HepG2 (cell line): ENCODE measurements around the gene EPO. TPM values are rescaled to one million over a fixed set of nuclear protein-coding genes. Genes with fewer than 3 reads are reported as not detected.

Experiments
- ATAC-seq: fragments of 200-7000 bp; cut with Tn5 transposase; 3 replicates; pipeline ENCODE4 v1.9.1; 2020; ENCODE audit warnings: mild to moderate bottlenecking, moderate library complexity
- BruUV-seq: library from RNA; stranded (reverse); fragments of 400-500 nt; replicated peaks from 2 replicates; lab custom pipeline; 2021; lab: Mats Ljungman, UMichigan
- CTCF ChIA-PET: fragments of 300-600 bp; formaldehyde crosslinking; extraction: SDS; loops from one replicate; lab custom pipeline; 2021; ENCODE audit warnings: low total read pairs, inconsistent platforms, low intra/inter-chr PET ratio; lab: Yijun Ruan, JAX
- POLR2A ChIA-PET: fragments of 350-600 bp; sonication (Branson Sonifier 250); formaldehyde crosslinking; loops from one replicate; lab custom pipeline; 2020; ENCODE audit warnings: antibody characterized with exemption, inconsistent platforms; lab: Yijun Ruan, JAX
- DNase-seq: peaks from one replicate; pipeline ENCODE4 v3.0.0-alpha.2; 2015; ENCODE audit warnings: low spot score
- FAIRE-seq: peaks from 3 replicates; lab custom pipeline; 2011; peaks lifted over from hg19 to GRCh38; lab: Jason Lieb, UNC
- H2AFZ ChIP-seq: one replicate; pipeline ENCODE4 v1.6.1; 2011; ENCODE audit warnings: low read length, inconsistent platforms
- H3K27ac ChIP-seq: fragments of 300-600 bp; 3 replicates; pipeline ENCODE4 v1.8.0; 2011; ENCODE audit warnings: mixed run types, mild to moderate bottlenecking, mixed read lengths, low read length, inconsistent platforms; ENCODE audit not compliant: insufficient read depth; ENCODE audit errors: extremely low read length
- H3K27me3 ChIP-seq, 2 experiments: fragments of 200-600 bp in 1 of 2; 2 replicates in 1 of 2; 3 replicates in 1 of 2; pipeline versions ENCODE4 v1.6.0 to v1.8.0; 2011; ENCODE audit warnings: low read length in 2 of 2, mild to moderate bottlenecking in 2 of 2, moderate library complexity in 2 of 2, inconsistent platforms in 1 of 2; ENCODE audit not compliant: insufficient read depth in 2 of 2, control insufficient read depth in 1 of 2
- H3K36me3 ChIP-seq, 2 experiments: fragments of 200-600 bp in 1 of 2; replicated peaks in 1 of 2; 2 replicates in 1 of 2; 3 replicates in 1 of 2; pipeline versions ENCODE4 v1.5.1 to v1.8.0; 2011; ENCODE audit warnings: low read length in 2 of 2, inconsistent platforms in 1 of 2; ENCODE audit not compliant: insufficient read depth in 2 of 2, control insufficient read depth in 1 of 2
- H3K4me1 ChIP-seq: 2 replicates; pipeline ENCODE4 v1.5.1; 2012; ENCODE audit warnings: low read length, inconsistent platforms; ENCODE audit not compliant: insufficient read depth
- H3K4me2 ChIP-seq: 2 replicates; pipeline ENCODE4 v1.6.0; 2011; ENCODE audit warnings: low read depth, low read length, inconsistent platforms
- H3K4me3 ChIP-seq, 3 experiments: fragments of 200-600 bp in 1 of 3; sonication (generic), shearing (Covaris generic) in 1 of 3; replicated peaks in 1 of 3; 2 replicates each; pipeline ENCODE4 v1.5.1; 2011 to 2016; ENCODE audit warnings: low read length in 3 of 3, inconsistent platforms in 2 of 3, low read depth in 2 of 3, mild to moderate bottlenecking in 2 of 3, control low read depth in 1 of 3, mixed read lengths in 1 of 3; ENCODE audit not compliant: insufficient read depth in 1 of 3
- H3K79me2 ChIP-seq: one replicate; pipeline ENCODE4 v1.6.1; 2011; ENCODE audit warnings: low read length, inconsistent platforms; ENCODE audit not compliant: insufficient read depth
- H3K9ac ChIP-seq: 2 replicates; pipeline ENCODE4 v1.6.0; 2011; ENCODE audit warnings: mild to moderate bottlenecking, low read depth, low read length, inconsistent platforms; ENCODE audit not compliant: insufficient read depth
- H3K9me3 ChIP-seq: 2 replicates; pipeline ENCODE4 v1.5.1; 2012; ENCODE audit warnings: mild to moderate bottlenecking, low read length
- H4K20me1 ChIP-seq: 2 replicates; pipeline ENCODE4 v1.6.0; 2011; ENCODE audit warnings: inconsistent platforms, mild to moderate bottlenecking, low read length, moderate library complexity; ENCODE audit not compliant: insufficient read depth
- HNF4A ChIP-seq: sonication (generic); formaldehyde crosslinking; IDR thresholded peaks from 2 replicates; pipeline ENCODE4 v1.4.0; 2020; ENCODE audit warnings: missing genetic modification reagents
- MBNL3 ChIP-seq: fragments of 250-450 bp; sonication (Bioruptor Pico); conservative IDR thresholded peaks from 2 replicates; pipeline ENCODE4 v1.8.0; 2022; ENCODE audit warnings: mild to moderate bottlenecking, inconsistent platforms
- MYC ChIP-seq: sonication (generic); formaldehyde crosslinking; IDR thresholded peaks from 2 replicates; pipeline ENCODE4 v1.9.0; 2021; ENCODE audit warnings: missing genetic modification reagents, borderline replicate concordance
- ZNF230 ChIP-seq: sonication (generic); formaldehyde crosslinking; IDR thresholded peaks from 2 replicates; pipeline ENCODE4 v1.4.0; 2020; ENCODE audit warnings: mild to moderate bottlenecking, missing genetic modification reagents
- ZNF644 ChIP-seq: IDR thresholded peaks from 2 replicates; pipeline ENCODE4 v1.6.1; 2016; ENCODE audit warnings: low read depth
- ZNF746 ChIP-seq: sonication (generic); formaldehyde crosslinking; IDR thresholded peaks from 2 replicates; pipeline ENCODE4 v1.8.0; 2022; ENCODE audit warnings: mild to moderate bottlenecking, missing genetic modification reagents
- ZNF766 ChIP-seq: sonication (generic); formaldehyde crosslinking; IDR thresholded peaks from 2 replicates; pipeline ENCODE4 v1.5.0; 2020; ENCODE audit warnings: missing genetic modification reagents, borderline replicate concordance
- WGBS: methylation state at CpG from one replicate; pipeline ENCODE4 v1.1.6; 2017; ENCODE audit warnings: low lambda C conversion rate; 5-methylcytosine and 5-hydroxymethylcytosine counted together
- in situ Hi-C: cut with HindIII; loops from 2 replicates; pipeline ENCODE4 v1.10.0; 2017; ENCODE audit warnings: low pct_unique_long_range_greater_than_20kb; ENCODE audit not compliant: extremely low pct_ligation_motif_present
- intact Hi-C: fragments of 100-400 bp; cut with micrococcal nuclease; formaldehyde crosslinking; loops from one replicate; pipeline ENCODE4 v1.10.0; 2022; ENCODE audit not compliant: unreplicated experiment
- polyA plus RNA-seq, 8 experiments: library from polyadenylated mRNA; depleted of rRNA in 3 of 8; stranded (reverse) in 7 of 8; unstranded in 1 of 8; fragments of >200 nt; fragmentation: Illumina TruSeq in 4 of 8; extraction: Trizol in 4 of 8; gene quantifications; 2 replicates each; pipeline versions ENCODE4 v1.2.1 to v1.2.3, GENCODE V29; 2011 to 2016; ENCODE audit warnings: low read depth in 4 of 8, missing spikeins in 1 of 8, mixed read lengths in 1 of 8; ENCODE audit not compliant: insufficient read depth in 1 of 8
- total RNA-seq, 5 experiments: library from RNA; depleted of rRNA; stranded (reverse); fragments of >200 nt; fragmentation: Illumina TruSeq; extraction: Trizol; gene quantifications; 2 replicates each; pipeline ENCODE4 v1.2.3, GENCODE V29; 2016; ENCODE audit warnings: low read depth in 1 of 5
- TF ChIP-seq, protein P1 (sequence below): IDR thresholded peaks from 2 replicates; pipeline ENCODE4 v1.6.1; 2012; ENCODE audit warnings: low read length, improper control_type of control experiment
- TF ChIP-seq, protein P2 (sequence below): IDR thresholded peaks from 2 replicates; pipeline ENCODE4 v1.6.1; 2016; ENCODE audit warnings: low read depth, control low read depth

Gene EPO
- total and polyA plus RNA-seq, 2 of the 13 experiments (the other 11 are each of a cell fraction or from before 2014, with no cell fraction given): 10.3 to 25.7 TPM

DNA sequence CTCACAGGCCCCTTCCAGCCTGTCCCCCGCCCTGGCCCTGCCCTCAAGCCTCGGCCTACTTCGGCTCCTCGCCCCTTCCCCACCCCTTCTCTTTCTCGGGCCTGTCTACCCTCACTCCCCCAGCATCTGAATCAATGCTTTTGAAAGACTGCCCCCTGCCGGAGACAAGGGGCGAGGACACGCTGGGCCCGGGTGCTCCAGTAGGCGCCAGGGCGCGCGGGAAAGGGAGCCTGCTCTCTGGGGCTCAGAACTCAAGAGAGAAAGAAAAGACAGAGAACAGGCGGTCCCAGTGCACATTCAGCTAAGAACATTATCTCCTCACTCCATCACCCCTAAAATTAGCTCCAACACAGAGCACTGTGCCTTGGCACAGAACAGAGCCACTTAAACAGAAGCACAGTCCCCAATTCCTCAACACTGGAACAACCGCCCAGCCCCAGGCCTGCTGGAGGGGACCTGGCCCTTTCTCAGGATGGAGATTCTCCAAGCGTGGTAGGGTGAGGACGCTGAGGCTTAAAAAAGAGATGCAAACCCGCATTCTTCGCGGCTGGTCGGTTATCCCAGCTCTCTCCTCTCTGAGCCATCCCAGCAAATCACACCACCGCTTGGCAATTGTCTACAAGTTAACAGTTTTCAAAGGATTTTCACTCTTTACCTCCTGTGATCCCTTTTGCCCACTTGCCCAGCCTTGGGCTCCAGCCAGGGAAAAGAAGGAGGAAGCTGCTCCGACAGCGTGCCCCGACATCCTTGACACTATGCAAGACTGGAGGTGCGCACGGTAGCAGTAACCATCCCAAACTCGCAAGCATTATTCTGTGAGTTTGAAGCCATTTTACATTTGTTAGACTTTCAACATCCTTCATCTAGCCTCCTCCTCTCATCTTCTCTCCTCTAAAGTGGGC, 28.3 kb upstream of the EPO start (continued):
- TF ChIP-seq HNF4A (CRISPR knock-in tag) (no peak), ZNF230 (0 out of 2 replicates have a peak, but pooled peaks have one; percentile 43), MBNL3 (CRISPR knock-in tag) (no peak)
- TF ChIP-seq, protein P1, sequence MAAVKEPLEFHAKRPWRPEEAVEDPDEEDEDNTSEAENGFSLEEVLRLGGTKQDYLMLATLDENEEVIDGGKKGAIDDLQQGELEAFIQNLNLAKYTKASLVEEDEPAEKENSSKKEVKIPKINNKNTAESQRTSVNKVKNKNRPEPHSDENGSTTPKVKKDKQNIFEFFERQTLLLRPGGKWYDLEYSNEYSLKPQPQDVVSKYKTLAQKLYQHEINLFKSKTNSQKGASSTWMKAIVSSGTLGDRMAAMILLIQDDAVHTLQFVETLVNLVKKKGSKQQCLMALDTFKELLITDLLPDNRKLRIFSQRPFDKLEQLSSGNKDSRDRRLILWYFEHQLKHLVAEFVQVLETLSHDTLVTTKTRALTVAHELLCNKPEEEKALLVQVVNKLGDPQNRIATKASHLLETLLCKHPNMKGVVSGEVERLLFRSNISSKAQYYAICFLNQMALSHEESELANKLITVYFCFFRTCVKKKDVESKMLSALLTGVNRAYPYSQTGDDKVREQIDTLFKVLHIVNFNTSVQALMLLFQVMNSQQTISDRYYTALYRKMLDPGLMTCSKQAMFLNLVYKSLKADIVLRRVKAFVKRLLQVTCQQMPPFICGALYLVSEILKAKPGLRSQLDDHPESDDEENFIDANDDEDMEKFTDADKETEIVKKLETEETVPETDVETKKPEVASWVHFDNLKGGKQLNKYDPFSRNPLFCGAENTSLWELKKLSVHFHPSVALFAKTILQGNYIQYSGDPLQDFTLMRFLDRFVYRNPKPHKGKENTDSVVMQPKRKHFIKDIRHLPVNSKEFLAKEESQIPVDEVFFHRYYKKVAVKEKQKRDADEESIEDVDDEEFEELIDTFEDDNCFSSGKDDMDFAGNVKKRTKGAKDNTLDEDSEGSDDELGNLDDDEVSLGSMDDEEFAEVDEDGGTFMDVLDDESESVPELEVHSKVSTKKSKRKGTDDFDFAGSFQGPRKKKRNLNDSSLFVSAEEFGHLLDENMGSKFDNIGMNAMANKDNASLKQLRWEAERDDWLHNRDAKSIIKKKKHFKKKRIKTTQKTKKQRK: no peak

DNA sequence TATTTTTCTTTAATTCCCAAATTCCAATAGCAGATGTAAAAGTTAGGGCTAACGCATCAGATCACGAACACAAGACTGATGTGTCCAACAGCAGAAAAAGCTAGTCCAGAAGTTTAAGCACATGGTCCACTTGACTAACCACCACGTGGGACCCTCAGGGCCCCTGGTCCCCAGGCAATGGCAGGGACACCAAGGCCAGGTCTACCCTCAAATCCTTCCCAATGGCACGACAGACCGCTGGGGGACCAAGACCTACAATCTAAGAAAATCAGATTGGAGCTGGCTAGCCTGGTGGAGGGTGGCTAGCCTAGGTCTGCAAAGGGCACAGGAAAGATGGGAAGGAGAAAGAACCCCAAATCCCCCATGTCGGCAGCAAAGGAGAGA, 27.7 kb upstream of the EPO start:
- in situ Hi-C loops: loop anchor here (5.0 to 10.0 kb wide), 2 partner anchors 80 to 228 kb away; partner anchors contain the start of genes MOSPD3 and SPACDR
- Histone ChIP-seq H3K4me3 (peak overlapping the region; percentile 93 to 97 (median 96)), H3K27ac (no peak overlapping the region), H3K36me3 (peaks cover 11 to 27% of the 10 kb centered on the region in 2 experiments; a peak in 4 of 5 replicates), H3K4me1 (peaks cover 34% of the 10 kb centered on the region), H3K27me3 (no peaks in the 10 kb centered on the region), H3K9me3 (no peaks in the 10 kb centered on the region), H3K79me2 (peaks cover 48% of the 10 kb centered on the region), H3K4me2 (peak overlapping the region; percentile 89), H4K20me1 (peaks cover 40% of the 10 kb centered on the region), H3K9ac (peak overlapping the region; percentile 88), H2AFZ (no peak overlapping the region)
- ChIA-PET POLR2A (interaction anchor here (0.6 to 4.4 kb wide), 9 partner anchors 12 to 182 kb away, joined by 3 to 17 read pairs (median 4); partner anchors contain the start of genes FBXO24, LRCH4, MOSPD3 and POP7), CTCF (interaction anchor here (2.0 kb wide), 1 partner anchor 63 kb away, joined by 8 read pairs; no protein-coding TSS in a partner anchor)
- peak; percentile 61; the same call in 1 of the 2 replicates for TF ChIP-seq MYC (CRISPR knock-in tag)
- no peak for TF ChIP-seq ZNF766 (CRISPR knock-in tag)
- TF ChIP-seq ZNF746 (CRISPR knock-in tag): no peak
- TF ChIP-seq, protein P2, sequence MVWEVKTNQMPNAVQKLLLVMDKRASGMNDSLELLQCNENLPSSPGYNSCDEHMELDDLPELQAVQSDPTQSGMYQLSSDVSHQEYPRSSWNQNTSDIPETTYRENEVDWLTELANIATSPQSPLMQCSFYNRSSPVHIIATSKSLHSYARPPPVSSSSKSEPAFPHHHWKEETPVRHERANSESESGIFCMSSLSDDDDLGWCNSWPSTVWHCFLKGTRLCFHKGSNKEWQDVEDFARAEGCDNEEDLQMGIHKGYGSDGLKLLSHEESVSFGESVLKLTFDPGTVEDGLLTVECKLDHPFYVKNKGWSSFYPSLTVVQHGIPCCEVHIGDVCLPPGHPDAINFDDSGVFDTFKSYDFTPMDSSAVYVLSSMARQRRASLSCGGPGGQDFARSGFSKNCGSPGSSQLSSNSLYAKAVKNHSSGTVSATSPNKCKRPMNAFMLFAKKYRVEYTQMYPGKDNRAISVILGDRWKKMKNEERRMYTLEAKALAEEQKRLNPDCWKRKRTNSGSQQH (CRISPR knock-in tag): 0 out of 2 replicates have a peak, but pooled peaks have one; percentile 16
- TF ChIP-seq ZNF644 (CRISPR knock-in tag): no peak
- intact Hi-C loops: loop anchor here (5.0 kb wide), 1 partner anchor 80 kb away; the partner anchor contains the start of gene MOSPD3
- 62% methylated on average over 6 of the region's 6 CpGs for WGBS
- DNase-seq (no peak), ATAC-seq (no peak), FAIRE-seq (no peak)
- BruUV-seq: no TSS peak
